H9 (cell line): ENCODE measurements around the gene PLD1. TPM values are rescaled to one million over a fixed set of nuclear protein-coding genes. Genes with fewer than 3 reads are reported as not detected.

Source experiments
- DNase-seq: peaks from one replicate; pipeline ENCODE4 v3.0.0-alpha.2; 2017
- H2AFZ ChIP-seq: one replicate; pipeline ENCODE4 v1.6.1; 2013; ENCODE audit warnings: mild to moderate bottlenecking, low read length, control low read depth, moderate library complexity
- H2AK5ac ChIP-seq: 2 replicates; pipeline ENCODE4 v1.6.1; 2013; ENCODE audit warnings: low read length, control low read depth, mixed read lengths; ENCODE audit not compliant: insufficient read length
- H2BK120ac ChIP-seq: one replicate; pipeline ENCODE4 v1.6.1; 2013; ENCODE audit warnings: low read depth, mild to moderate bottlenecking, low read length, control low read depth, inconsistent platforms; ENCODE audit not compliant: poor library complexity, severe bottlenecking
- H2BK12ac ChIP-seq: 2 replicates; pipeline ENCODE4 v1.6.1; 2013; ENCODE audit warnings: low read length, control low read depth, mixed read lengths, low read depth; ENCODE audit not compliant: insufficient read length
- H2BK15ac ChIP-seq: 2 replicates; pipeline ENCODE4 v1.6.1; 2013; ENCODE audit warnings: low read depth, low read length, control low read depth
- H2BK20ac ChIP-seq: one replicate; pipeline ENCODE4 v1.6.1; 2013; ENCODE audit warnings: low read depth, mild to moderate bottlenecking, low read length, control low read depth, inconsistent platforms; ENCODE audit not compliant: poor library complexity, severe bottlenecking
- H2BK5ac ChIP-seq: 2 replicates; pipeline ENCODE4 v1.6.1; 2013; ENCODE audit warnings: low read length, control low read depth, mixed read lengths; ENCODE audit not compliant: insufficient read length
- H3K14ac ChIP-seq: 2 replicates; pipeline ENCODE4 v1.6.1; 2013; ENCODE audit warnings: low read length, control low read depth; ENCODE audit not compliant: insufficient read depth
- H3K18ac ChIP-seq: 2 replicates; pipeline ENCODE4 v1.6.1; 2013; ENCODE audit warnings: low read depth, mild to moderate bottlenecking, mixed read lengths, low read length, control low read depth; ENCODE audit not compliant: insufficient read length
- H3K23ac ChIP-seq: 2 replicates; pipeline ENCODE4 v1.6.1; 2013; ENCODE audit warnings: low read length, control low read depth, mixed read lengths, low read depth; ENCODE audit not compliant: insufficient read length
- H3K23me2 ChIP-seq: 2 replicates; pipeline ENCODE4 v1.6.1; 2013; ENCODE audit warnings: low read depth, mild to moderate bottlenecking, mixed read lengths, low read length, control low read depth; ENCODE audit not compliant: insufficient read length, poor library complexity, severe bottlenecking
- H3K27ac ChIP-seq: 2 replicates; pipeline ENCODE4 v1.5.1; 2013; ENCODE audit warnings: low read length, control low read depth, mixed read lengths, low read depth; ENCODE audit not compliant: insufficient read length
- H3K27me3 ChIP-seq: 2 replicates; pipeline ENCODE4 v1.6.1; 2013; ENCODE audit warnings: low read length, control low read depth, inconsistent platforms; ENCODE audit not compliant: insufficient read depth
- H3K4ac ChIP-seq: 2 replicates; pipeline ENCODE4 v1.6.1; 2013; ENCODE audit warnings: low read depth, mild to moderate bottlenecking, control low read depth, inconsistent platforms, low read length, moderate library complexity
- H3K4me1 ChIP-seq: 2 replicates; pipeline ENCODE4 v1.6.1; 2013; ENCODE audit warnings: low read length, control low read depth, inconsistent platforms; ENCODE audit not compliant: insufficient read depth
- H3K4me2 ChIP-seq: 2 replicates; pipeline ENCODE4 v1.6.1; 2013; ENCODE audit warnings: low read length, control low read depth, mixed read lengths; ENCODE audit not compliant: insufficient read length, insufficient read depth
- H3K56ac ChIP-seq: 2 replicates; pipeline ENCODE4 v1.6.1; 2013; ENCODE audit warnings: low read depth, mild to moderate bottlenecking, mixed read lengths, low read length, control low read depth; ENCODE audit not compliant: insufficient read length
- H3K79me1 ChIP-seq: 2 replicates; pipeline ENCODE4 v1.6.1; 2013; ENCODE audit warnings: low read depth, mild to moderate bottlenecking, moderate library complexity, low read length, control low read depth, inconsistent platforms; ENCODE audit not compliant: insufficient read depth, poor library complexity, severe bottlenecking
- H3K79me2 ChIP-seq: 2 replicates; pipeline ENCODE4 v1.6.1; 2013; ENCODE audit warnings: low read length, control low read depth, inconsistent platforms; ENCODE audit not compliant: insufficient read depth
- H3K9ac ChIP-seq: 2 replicates; pipeline ENCODE4 v1.6.1; 2013; ENCODE audit warnings: low read length, control low read depth, mixed read lengths; ENCODE audit not compliant: insufficient read length; ENCODE audit errors: extremely low read depth
- H3K9me3 ChIP-seq: one replicate; pipeline ENCODE4 v1.6.1; 2013; ENCODE audit warnings: low read depth, low read length, inconsistent platforms; ENCODE audit not compliant: control insufficient read depth
- H3T11ph ChIP-seq: one replicate; pipeline ENCODE4 v1.6.1; 2013; ENCODE audit warnings: mild to moderate bottlenecking, low read length, control low read depth, inconsistent platforms
- H4K20me1 ChIP-seq: one replicate; pipeline ENCODE4 v1.6.1; 2013; ENCODE audit not compliant: control insufficient read depth, insufficient read length, insufficient read depth
- H4K5ac ChIP-seq: 2 replicates; pipeline ENCODE4 v1.6.1; 2013; ENCODE audit warnings: low read depth, mild to moderate bottlenecking, mixed read lengths, low read length, control low read depth; ENCODE audit not compliant: insufficient read length
- H4K8ac ChIP-seq: replicated peaks from 2 replicates; pipeline ENCODE4 v1.6.1; 2013; ENCODE audit warnings: low read length, control low read depth, mixed read lengths, low read depth; ENCODE audit not compliant: insufficient read length
- H4K91ac ChIP-seq: 2 replicates; pipeline ENCODE4 v1.6.1; 2013; ENCODE audit warnings: low read depth, mild to moderate bottlenecking, moderate library complexity, mixed read lengths, low read length, control low read depth; ENCODE audit not compliant: insufficient read length
- H3K27ac Mint-ChIP-seq, 3 experiments: 2 replicates in 2 of 3; 3 replicates in 1 of 3; pipeline ENCODE4 v1.8.0; 2020 to 2021; ENCODE audit warnings: mixed read lengths in 3 of 3, mild to moderate bottlenecking in 1 of 3, moderate library complexity in 1 of 3
- H3K27me3 Mint-ChIP-seq: 2 replicates; pipeline ENCODE4 v1.8.0; 2021; ENCODE audit warnings: low read depth, mild to moderate bottlenecking, moderate library complexity, mixed read lengths
- H3K36me3 Mint-ChIP-seq, 3 experiments: 2 replicates in 2 of 3; 3 replicates in 1 of 3; pipeline ENCODE4 v1.8.0; 2020 to 2021; ENCODE audit warnings: low read depth in 3 of 3, mixed read lengths in 3 of 3; ENCODE audit not compliant: insufficient read depth in 1 of 3
- H3K4me1 Mint-ChIP-seq, 2 experiments: 2 replicates each; pipeline ENCODE4 v1.8.0; 2020; ENCODE audit warnings: mixed read lengths in 2 of 2
- H3K4me3 Mint-ChIP-seq, 2 experiments: 2 replicates in 1 of 2; 3 replicates in 1 of 2; pipeline ENCODE4 v1.8.0; 2020 to 2021; ENCODE audit warnings: mild to moderate bottlenecking in 2 of 2, mixed read lengths in 2 of 2, moderate library complexity in 1 of 2
- H3K9me3 Mint-ChIP-seq, 2 experiments: 2 replicates in 1 of 2; 3 replicates in 1 of 2; pipeline ENCODE4 v1.8.0; 2020; ENCODE audit warnings: mild to moderate bottlenecking in 2 of 2, mixed read lengths in 2 of 2, moderate library complexity in 1 of 2
- CTCF ChIP-seq: fragments of 200-600 bp; sonication (generic); conservative IDR thresholded peaks from 3 replicates; pipeline ENCODE4 v1.8.0; 2021; ENCODE audit warnings: antibody characterized with exemption, mild to moderate bottlenecking
- WGBS: extraction: QIAGEN DNeasy Blood & Tissue Kit; methylation state at CpG from one replicate; pipeline ENCODE4 v1.1.7; 2013; ENCODE audit warnings: missing lambda C conversion rate, low lambda C conversion rate, mixed read lengths; ENCODE audit not compliant: insufficient read length; ENCODE audit errors: extremely low coverage; 5-methylcytosine and 5-hydroxymethylcytosine counted together
- total RNA-seq: library from RNA; stranded (reverse); gene quantifications from 2 replicates; pipeline ENCODE4 v1.2.1, GENCODE V29; 2021

PLD1 gene
- total RNA-seq, 1 experiment from 2014 or later, result 1.8 TPM

GRCh38 chr3:171811295-171811912 is 1.1 kb upstream of the PLD1 start:
- Histone ChIP-seq H2BK120ac (no peak overlapping the region), H3K4me2 (no peak overlapping the region), H3K14ac (no peak overlapping the region), H2BK12ac (no peak overlapping the region), H3K56ac (no peak overlapping the region), H4K20me1 (no peaks in the 10 kb centered on the region), H3K4ac (no peak overlapping the region), H3K9ac (no peak overlapping the region), H3K9me3 (no peaks in the 10 kb centered on the region), H3K79me2 (no peaks in the 10 kb centered on the region), H3K27ac (no peak overlapping the region), H2AFZ (no peak overlapping the region), H3K4me1 (no peaks in the 10 kb centered on the region), H4K91ac (no peak overlapping the region), H2BK15ac (no peak overlapping the region), H3K23me2 (peaks cover 13% of the 10 kb centered on the region), H4K5ac (no peak overlapping the region), H2BK5ac (no peak overlapping the region), H2BK20ac (no peak overlapping the region), H3K18ac (no peak overlapping the region), H3K23ac (no peak overlapping the region), H3K27me3 (peaks cover 12% of the 10 kb centered on the region; the same call in 1 of the 2 replicates), H3K79me1 (no peaks in the 10 kb centered on the region), H2AK5ac (no peak overlapping the region), H3T11ph (no peak overlapping the region), H4K8ac (no peak overlapping the region)
- H3K27ac Mint-ChIP-seq, result no peak overlapping the region
- no peak overlapping the region; a peak in 1 of 5 replicates for H3K4me3 Mint-ChIP-seq
- no CpG with 5 or more reads among the region's 4 CpGs for WGBS
- peaks cover 8 to 10% of the 10 kb centered on the region in 2 experiments; a peak in 3 of 4 replicates for H3K4me1 Mint-ChIP-seq
- H3K9me3 Mint-ChIP-seq, result no peaks in the 10 kb centered on the region
- H3K27me3 Mint-ChIP-seq, result peaks cover 37% of the 10 kb centered on the region
- no peaks in the 10 kb centered on the region for H3K36me3 Mint-ChIP-seq
- no peak for TF ChIP-seq CTCF
- DNase-seq, result no peak
